Stimulated activated memory B cell treated with anti-CD40 and anti-IgM and Interleukin-4, amounts not matched to agents 10 μg/mL and 1 μg/mL and 100 μg/mL, for 72 hours (primary cell): ENCODE data around the gene LHX2.

Source experiments
- ATAC-seq: fragments of 150-1000 bp; cut with Tn5 transposase; 2 replicates; pipeline ENCODE4 v1.10.0; 2021
- H3K27ac Mint-ChIP-seq: one replicate; pipeline ENCODE4 v1.8.0; 2022; ENCODE audit warnings: mild to moderate bottlenecking, mixed read lengths
- H3K27me3 Mint-ChIP-seq: one replicate; pipeline ENCODE4 v1.8.0; 2022; ENCODE audit warnings: mixed read lengths
- H3K36me3 Mint-ChIP-seq: one replicate; pipeline ENCODE4 v1.8.0; 2022; ENCODE audit warnings: mixed read lengths
- H3K4me1 Mint-ChIP-seq: one replicate; pipeline ENCODE4 v1.8.0; 2022; ENCODE audit warnings: mixed read lengths
- H3K4me3 Mint-ChIP-seq: one replicate; pipeline ENCODE4 v1.8.0; 2022; ENCODE audit warnings: mild to moderate bottlenecking, moderate library complexity, mixed read lengths
- H3K9me3 Mint-ChIP-seq: one replicate; pipeline ENCODE4 v1.8.0; 2022; ENCODE audit warnings: mixed read lengths

Gene LHX2

GRCh38 chr9:124015661-124016131 is 4.1 kb downstream of the LHX2 start:
- no peak for ATAC-seq
- Mint-ChIP-seq H3K4me1 (peaks cover 28% of the 10 kb centered on the region), H3K9me3 (no peaks in the 10 kb centered on the region), H3K27ac (no peak overlapping the region), H3K36me3 (peaks cover 7% of the 10 kb centered on the region), H3K27me3 (peaks cover 84% of the 10 kb centered on the region), H3K4me3 (no peak overlapping the region)

GRCh38 chr9:124016175-124017050 is 4.8 kb downstream of the LHX2 start:
- peak overlapping the region; percentile 31 for H3K4me3 Mint-ChIP-seq
- ATAC-seq: no peak
- peak overlapping the region; percentile 54 for H3K27ac Mint-ChIP-seq
- peaks cover 7% of the 10 kb centered on the region for H3K36me3 Mint-ChIP-seq
- peaks cover 84% of the 10 kb centered on the region for H3K27me3 Mint-ChIP-seq
- H3K4me1 Mint-ChIP-seq: peaks cover 28% of the 10 kb centered on the region
- peaks cover 2% of the 10 kb centered on the region for H3K9me3 Mint-ChIP-seq

GRCh38 chr9:124017051-124017928 is 5.7 kb downstream of the LHX2 start:
- peak overlapping the region; percentile 54 for H3K27ac Mint-ChIP-seq
- H3K36me3 Mint-ChIP-seq: peaks cover 7% of the 10 kb centered on the region
- H3K27me3 Mint-ChIP-seq: peaks cover 88% of the 10 kb centered on the region
- H3K4me3 Mint-ChIP-seq: peak overlapping the region; percentile 19
- H3K9me3 Mint-ChIP-seq: peaks cover 3% of the 10 kb centered on the region
- ATAC-seq: no peak
- peaks cover 28% of the 10 kb centered on the region for H3K4me1 Mint-ChIP-seq

- H3K27ac Mint-ChIP-seq: no peak overlapping the region
- H3K27me3 Mint-ChIP-seq: peaks cover 90% of the 10 kb centered on the region
- peaks cover 7% of the 10 kb centered on the region for H3K36me3 Mint-ChIP-seq
- H3K4me3 Mint-ChIP-seq: peak overlapping the region; percentile 49
- H3K9me3 Mint-ChIP-seq: peaks cover 3% of the 10 kb centered on the region
- no peak for ATAC-seq
- H3K4me1 Mint-ChIP-seq: peaks cover 28% of the 10 kb centered on the region
Observed at GRCh38 chr9:124017929-124018729, 6.6 kb downstream of the LHX2 start.

GRCh38 chr9:124018730-124019697 is 7.4 kb downstream of the LHX2 start:
- peaks cover 7% of the 10 kb centered on the region for H3K36me3 Mint-ChIP-seq
- peaks cover 88% of the 10 kb centered on the region for H3K27me3 Mint-ChIP-seq
- peak overlapping the region; percentile 49 for H3K4me3 Mint-ChIP-seq
- no peak overlapping the region for H3K27ac Mint-ChIP-seq
- no peak for ATAC-seq
- H3K4me1 Mint-ChIP-seq: peaks cover 28% of the 10 kb centered on the region
- peaks cover 3% of the 10 kb centered on the region for H3K9me3 Mint-ChIP-seq

GRCh38 chr9:124019771-124020519 is 8.4 kb downstream of the LHX2 start:
- H3K4me3 Mint-ChIP-seq: no peak overlapping the region
- peaks cover 88% of the 10 kb centered on the region for H3K27me3 Mint-ChIP-seq
- peaks cover 28% of the 10 kb centered on the region for H3K4me1 Mint-ChIP-seq
- H3K27ac Mint-ChIP-seq: no peak overlapping the region
- peaks cover 7% of the 10 kb centered on the region for H3K36me3 Mint-ChIP-seq
- ATAC-seq: no peak
- H3K9me3 Mint-ChIP-seq: peaks cover 3% of the 10 kb centered on the region

- Mint-ChIP-seq H3K9me3 (peaks cover 3% of the 10 kb centered on the region), H3K27ac (peak overlapping the region; percentile 6), H3K4me3 (no peak overlapping the region), H3K27me3 (peaks cover 88% of the 10 kb centered on the region), H3K36me3 (peaks cover 7% of the 10 kb centered on the region), H3K4me1 (peaks cover 28% of the 10 kb centered on the region)
- no peak for ATAC-seq
Observed at GRCh38 chr9:124020520-124021384, 9.2 kb downstream of the LHX2 start.

GRCh38 chr9:124021385-124021769 is 9.8 kb downstream of the LHX2 start:
- peaks cover 90% of the 10 kb centered on the region for H3K27me3 Mint-ChIP-seq

GRCh38 chr9:124022201-124023121 is 10.9 kb downstream of the LHX2 start:
- no peak for ATAC-seq
- Mint-ChIP-seq H3K27me3 (peaks cover 83% of the 10 kb centered on the region), H3K4me1 (peaks cover 16% of the 10 kb centered on the region), H3K36me3 (no peaks in the 10 kb centered on the region), H3K9me3 (peaks cover 3% of the 10 kb centered on the region), H3K4me3 (no peak overlapping the region), H3K27ac (no peak overlapping the region)

More at GRCh38 chr9:124021385-124021769, 9.8 kb downstream of the LHX2 start:
- ATAC-seq: no peak
- H3K4me3 Mint-ChIP-seq: peak overlapping the region; percentile 24
- peaks cover 27% of the 10 kb centered on the region for H3K4me1 Mint-ChIP-seq
- H3K36me3 Mint-ChIP-seq: peaks cover 7% of the 10 kb centered on the region
- peaks cover 3% of the 10 kb centered on the region for H3K9me3 Mint-ChIP-seq
- H3K27ac Mint-ChIP-seq: peak overlapping the region; percentile 6

- no peak for ATAC-seq
- no peak overlapping the region for H3K4me3 Mint-ChIP-seq
- H3K27me3 Mint-ChIP-seq: peaks cover 71% of the 10 kb centered on the region
- H3K36me3 Mint-ChIP-seq: no peaks in the 10 kb centered on the region
- peaks cover 8% of the 10 kb centered on the region for H3K4me1 Mint-ChIP-seq
- H3K9me3 Mint-ChIP-seq: peaks cover 3% of the 10 kb centered on the region
- H3K27ac Mint-ChIP-seq: no peak overlapping the region
Observed at GRCh38 chr9:124024107-124024506, 12.5 kb downstream of the LHX2 start.

- no peak for ATAC-seq
- Mint-ChIP-seq H3K9me3 (no peaks in the 10 kb centered on the region), H3K27me3 (peaks cover 67% of the 10 kb centered on the region), H3K4me3 (no peak overlapping the region), H3K4me1 (peaks cover 11% of the 10 kb centered on the region), H3K27ac (no peak overlapping the region), H3K36me3 (no peaks in the 10 kb centered on the region)
Observed at GRCh38 chr9:124029617-124030016, 18.0 kb downstream of the LHX2 start.

- Mint-ChIP-seq H3K4me1 (peaks cover 11% of the 10 kb centered on the region), H3K27me3 (peaks cover 67% of the 10 kb centered on the region), H3K36me3 (no peaks in the 10 kb centered on the region), H3K27ac (no peak overlapping the region), H3K4me3 (no peak overlapping the region), H3K9me3 (no peaks in the 10 kb centered on the region)
- ATAC-seq: no peak
Observed at GRCh38 chr9:124030969-124031451, 19.4 kb downstream of the LHX2 start.
